Measurements from ENCODE around the gene FRRS1. TPM values are rescaled to one million over a fixed set of nuclear protein-coding genes. Genes with fewer than 3 reads are reported as not detected.

The FRRS1 gene
- total and polyA plus RNA-seq, 9 donors = 2.8 to 17.2 (median 8.9) TPM

DNA sequence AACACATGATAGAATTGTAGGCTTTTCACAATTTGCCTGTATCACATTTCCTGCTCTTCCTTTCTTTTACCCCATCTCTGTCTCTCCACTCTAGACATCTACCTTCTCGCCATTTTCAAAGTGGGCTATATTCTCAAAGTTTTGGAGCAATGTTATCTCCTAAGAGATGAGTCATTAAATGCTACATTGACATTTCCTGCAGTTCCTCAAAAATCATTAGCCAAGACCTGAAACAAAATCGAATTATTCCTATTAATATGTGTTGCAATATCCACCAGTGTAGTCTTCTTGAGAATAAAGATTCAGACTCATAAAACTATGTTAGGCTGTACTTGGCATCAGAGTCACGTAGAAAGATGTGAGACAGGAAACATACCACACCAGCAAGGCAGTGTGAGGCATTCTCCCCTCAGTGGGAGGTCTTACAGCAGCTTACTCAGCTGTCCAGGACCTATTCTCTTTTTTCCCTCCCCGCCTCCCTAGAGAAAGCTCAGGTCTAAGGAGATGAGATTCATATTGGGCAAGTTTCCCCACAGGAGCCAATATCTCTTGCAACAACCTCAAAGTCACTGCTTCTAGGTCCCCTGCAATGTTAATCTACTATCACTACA lies 38.8 kb downstream of the FRRS1 start:
- WGBS, 3 donors = 81 to 91% (median 86%) methylated on average over 4 of the region's 4 CpGs
- Histone ChIP-seq H3K4me1 (ENCODE audit: insufficient read depth) (no peaks in the 10 kb centered on the region), H3K4me3 (no peak overlapping the region), H3K27me3 (no peaks in the 10 kb centered on the region), H3K27ac (no peak overlapping the region), H3K9me3 (no peaks in the 10 kb centered on the region), H3K36me3 (no peaks in the 10 kb centered on the region)
- intact Hi-C loops (cut with DNase I) = loop anchor here in 1 of 4 donors (5.0 kb wide), 1 partner anchor 1090 kb away; no protein-coding TSS in a partner anchor
- TF ChIP-seq EP300 (IDR thresholded peaks at IDR 0.05) (no peak), CTCF (IDR thresholded peaks at IDR 0.05) (no peak), POLR2A (IDR thresholded peaks at IDR 0.05) (no peak)
- DNase-seq = no peak

DNA sequence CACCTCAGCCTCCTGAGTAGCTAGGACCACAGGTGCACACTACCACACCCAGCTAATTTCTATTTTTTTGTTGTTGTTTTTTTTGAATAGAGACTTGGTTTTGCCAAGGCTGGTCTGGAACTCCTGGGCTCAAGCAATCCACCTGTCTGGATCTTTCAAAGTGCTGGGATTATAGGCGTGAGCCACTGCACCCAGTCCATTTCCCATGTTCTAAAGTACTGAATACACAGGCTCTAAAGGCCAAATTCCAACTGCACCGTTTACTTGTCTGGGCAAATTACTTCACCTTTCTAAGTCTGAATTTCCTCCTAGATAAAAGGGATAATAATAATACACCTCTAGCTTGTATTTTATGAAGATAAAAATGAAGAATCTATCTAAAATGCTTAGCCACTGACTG lies 39.6 kb downstream of the FRRS1 start:
- Histone ChIP-seq H3K27ac (no peak overlapping the region), H3K36me3 (no peaks in the 10 kb centered on the region), H3K9me3 (no peaks in the 10 kb centered on the region), H3K27me3 (no peaks in the 10 kb centered on the region), H3K4me1 (ENCODE audit: insufficient read depth) (no peaks in the 10 kb centered on the region), H3K4me3 (no peak overlapping the region)
- 88 to 93% (median 89%) methylated on average over 2 of the region's 2 CpGs for WGBS, 3 donors
- intact Hi-C loops (cut with DNase I) = loop anchor here in 1 of 4 donors (5.0 kb wide), 1 partner anchor 1090 kb away; no protein-coding TSS in a partner anchor
- TF ChIP-seq POLR2A (IDR thresholded peaks at IDR 0.05) (no peak), CTCF (IDR thresholded peaks at IDR 0.05) (no peak), EP300 (IDR thresholded peaks at IDR 0.05) (no peak)
- no peak for DNase-seq

- no peak overlapping the region for H3K27ac ChIP-seq
- DNase-seq = no peak
- 97 to 98% (median 98%) methylated on average over 1 of the region's 1 CpG for WGBS, 3 donors
- H3K36me3 ChIP-seq = no peaks in the 10 kb centered on the region
- intact Hi-C loops (cut with DNase I) = loop anchor here in 1 of 4 donors (5.0 kb wide), 1 partner anchor 1089 kb away; no protein-coding TSS in a partner anchor
- no peak for TF ChIP-seq CTCF (IDR thresholded peaks at IDR 0.05)
- TF ChIP-seq POLR2A (IDR thresholded peaks at IDR 0.05) = no peak
- no peaks in the 10 kb centered on the region for H3K27me3 ChIP-seq
- H3K9me3 ChIP-seq = no peaks in the 10 kb centered on the region
- H3K4me3 ChIP-seq = no peak overlapping the region
- no peaks in the 10 kb centered on the region for H3K4me1 ChIP-seq (ENCODE audit: insufficient read depth)
Observed at GRCh38 chr1:99726407-99726806, 40.0 kb downstream of the FRRS1 start.

DNA sequence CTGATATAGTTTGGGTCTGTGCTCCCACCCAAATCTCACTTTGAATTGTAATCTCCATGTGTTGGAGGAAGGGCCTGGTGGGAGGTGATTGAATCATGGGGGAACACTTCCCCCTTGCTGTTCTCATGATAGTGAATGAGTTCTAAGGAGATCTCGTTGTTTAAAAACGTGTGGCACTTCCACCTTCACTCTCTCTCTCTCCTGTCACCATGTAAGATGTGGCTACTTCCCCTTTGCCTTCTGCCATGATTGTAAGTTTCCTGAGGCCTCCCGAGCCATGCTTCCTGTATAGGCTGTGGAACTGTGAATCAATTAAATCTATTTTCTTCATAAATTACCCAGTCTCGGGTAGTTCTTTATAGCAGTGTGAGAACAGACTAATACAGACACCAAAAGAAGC lies 40.4 kb downstream of the FRRS1 start:
- no peak for DNase-seq
- Histone ChIP-seq H3K4me1 (ENCODE audit: insufficient read depth) (no peaks in the 10 kb centered on the region), H3K36me3 (no peaks in the 10 kb centered on the region), H3K9me3 (no peaks in the 10 kb centered on the region), H3K4me3 (no peak overlapping the region), H3K27me3 (no peaks in the 10 kb centered on the region), H3K27ac (no peak overlapping the region)
- no peak for TF ChIP-seq POLR2A (IDR thresholded peaks at IDR 0.05)
- no peak for TF ChIP-seq CTCF (IDR thresholded peaks at IDR 0.05)
- TF ChIP-seq EP300 (IDR thresholded peaks at IDR 0.05) = no peak
- intact Hi-C loops (cut with DNase I) = loop anchor here in 1 of 4 donors (5.0 kb wide), 1 partner anchor 1089 kb away; no protein-coding TSS in a partner anchor
- 60 to 70% (median 69%) methylated on average over 4 of the region's 4 CpGs for WGBS, 3 donors
